GM18867 (cell line): ENCODE measurements around the gene AMD1.
"Not testable (repeated sequence)": the region's sequence is repeated elsewhere in the genome, so short reads cannot be mapped to it uniquely, and the experiment has no call there.

Source experiments
- ATAC-seq: cut with Tn5 transposase; IDR thresholded peaks from one replicate; pipeline ENCODE4 v1.9.1; 2021; ENCODE audit warnings: mild to moderate bottlenecking, moderate library complexity; ENCODE audit not compliant: unreplicated experiment

The AMD1 gene

DNA sequence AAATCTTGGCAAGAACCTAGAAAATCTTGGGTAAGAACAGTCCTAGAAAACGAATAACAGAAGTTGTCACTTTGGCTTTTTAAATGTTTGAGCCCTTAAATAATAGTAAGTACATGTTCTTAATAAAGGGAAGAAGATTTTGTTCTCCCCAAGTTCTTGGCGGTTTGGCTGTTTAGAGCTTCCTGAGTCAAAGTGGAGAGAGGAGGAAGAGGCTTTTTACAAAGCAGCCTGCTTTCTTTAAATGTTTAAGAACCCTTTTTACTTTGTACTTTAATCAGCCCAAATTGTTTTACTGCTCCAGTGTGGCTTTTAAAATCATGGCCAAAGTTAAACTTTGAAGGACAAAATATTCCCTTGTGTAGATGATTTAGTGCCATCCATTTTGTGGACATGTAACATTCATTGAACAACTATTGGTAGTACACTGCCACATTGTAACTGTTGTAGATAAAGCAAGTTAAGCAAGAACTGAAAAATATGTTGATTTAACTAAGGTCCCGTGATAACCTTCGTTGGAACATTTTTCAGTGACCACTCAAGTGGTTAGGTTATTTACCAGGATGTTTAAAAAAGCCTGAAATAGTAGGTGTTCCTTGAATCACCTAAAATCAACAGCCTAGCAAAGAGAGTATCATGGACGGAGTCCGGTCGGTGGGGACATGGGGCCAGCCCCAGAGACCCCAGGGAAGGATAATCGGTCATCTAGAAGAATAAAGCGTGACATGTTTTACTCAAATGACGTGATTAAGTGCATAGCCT, 2.4 kb downstream of the AMD1 start:
- no peak for ATAC-seq

DNA sequence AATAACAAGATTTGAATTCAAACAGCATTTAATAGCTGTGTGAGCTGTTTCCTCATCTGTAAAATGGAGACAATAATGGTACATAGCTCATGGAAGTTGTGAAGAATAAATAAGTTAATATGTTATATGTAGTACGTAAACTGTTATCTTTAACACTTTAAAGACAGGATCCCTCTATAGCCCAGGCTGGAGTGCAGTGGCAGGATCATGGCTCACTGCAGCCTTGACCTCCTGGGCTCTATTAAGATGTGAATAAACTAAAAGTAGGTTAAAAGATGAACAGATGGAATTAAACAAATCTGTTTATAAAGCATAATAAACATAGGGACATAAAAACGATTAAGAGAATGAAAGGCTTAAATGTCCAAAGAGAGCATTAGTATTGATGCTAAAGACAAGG, 3.0 kb downstream of the AMD1 start:
- ATAC-seq: no peak

DNA sequence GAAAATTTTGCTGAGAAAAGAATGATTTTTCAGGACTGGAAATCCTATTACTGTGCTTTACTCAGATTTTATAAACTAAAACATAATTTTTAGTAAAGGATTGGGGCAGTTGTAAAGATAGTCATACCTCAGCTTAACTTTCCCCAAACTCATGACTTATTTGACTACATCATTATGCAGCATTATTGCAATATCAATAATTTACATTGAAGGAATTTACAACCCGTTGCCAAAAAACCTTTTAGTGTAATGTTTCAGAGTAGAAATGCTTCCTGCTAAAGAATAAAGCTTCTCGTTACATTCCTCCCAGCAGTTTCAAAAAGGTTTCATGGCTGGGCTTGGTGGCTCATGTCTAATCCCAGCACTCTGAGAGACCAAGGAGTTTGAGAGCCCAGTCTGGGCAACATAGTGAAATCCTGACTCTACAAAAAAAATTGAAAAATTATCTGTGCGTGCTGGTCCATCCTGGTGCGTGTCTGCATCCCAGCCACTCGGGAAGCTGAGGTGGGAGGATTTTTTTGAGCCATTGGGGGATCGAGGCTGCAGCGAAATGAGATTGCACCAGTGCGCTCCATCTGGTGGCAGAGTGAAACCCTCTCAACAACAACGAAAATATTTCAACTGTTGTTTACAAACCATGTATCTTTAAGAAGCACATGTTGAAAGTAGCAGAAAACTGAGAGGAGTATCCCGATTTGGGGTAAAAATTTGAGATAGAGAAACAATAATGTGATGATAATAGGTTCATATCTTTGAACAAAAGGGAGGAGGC, 4.4 kb downstream of the AMD1 start:
- no peak for ATAC-seq

DNA sequence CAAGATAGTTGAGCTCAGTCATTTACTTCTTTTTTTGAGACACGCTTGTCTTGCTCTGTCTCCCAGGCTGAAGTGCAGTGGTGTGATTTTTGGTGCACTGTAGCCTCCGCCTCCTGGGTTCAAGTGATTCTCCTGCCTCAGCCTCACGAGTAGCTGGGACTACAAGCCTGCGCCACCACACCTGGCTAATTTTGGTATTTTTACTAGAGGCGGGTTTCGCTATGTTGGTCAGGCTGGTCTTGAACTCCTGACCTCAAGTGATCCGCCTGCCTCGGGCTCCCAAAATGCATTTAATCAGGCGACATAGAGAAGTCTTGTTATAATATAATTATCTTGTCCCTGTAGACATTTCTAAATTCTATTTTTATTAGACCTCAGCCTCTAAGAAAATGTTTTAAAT, 6.1 kb downstream of the AMD1 start:
- ATAC-seq: no peak

DNA sequence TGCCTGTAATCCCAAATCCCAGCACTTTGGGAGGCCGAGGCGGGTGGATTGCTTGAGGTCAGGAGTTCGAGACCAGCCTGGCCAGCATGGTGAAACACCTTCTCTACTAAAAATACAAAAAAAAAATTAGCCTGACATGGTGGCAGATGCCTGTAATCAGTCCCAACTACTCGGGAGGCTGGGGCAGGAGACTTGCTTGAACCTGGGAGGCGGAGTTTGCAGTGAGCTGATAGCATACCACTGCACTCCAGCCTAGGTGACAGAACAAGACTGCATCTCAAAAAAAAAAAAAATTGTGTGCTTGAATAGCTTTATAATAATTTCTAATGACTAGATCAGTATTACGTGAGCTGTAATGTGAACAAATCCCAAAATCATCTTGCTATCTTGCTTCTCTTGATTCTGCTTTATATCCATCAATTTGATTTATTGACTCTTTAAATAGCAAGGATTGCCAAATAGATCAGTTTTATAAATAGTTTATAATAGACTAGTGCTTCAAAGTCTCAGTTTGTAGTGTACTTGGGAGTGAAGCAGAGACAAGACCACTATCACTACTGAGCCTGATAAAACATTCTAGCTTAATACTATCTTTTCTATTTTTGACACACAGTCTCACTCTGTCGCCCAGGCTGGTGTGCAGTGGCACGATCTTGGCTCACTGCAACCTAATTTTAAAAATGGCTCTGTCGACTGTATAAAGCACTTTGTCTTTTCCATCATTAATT, 7.1 kb downstream of the AMD1 start:
- ATAC-seq: no peak

DNA sequence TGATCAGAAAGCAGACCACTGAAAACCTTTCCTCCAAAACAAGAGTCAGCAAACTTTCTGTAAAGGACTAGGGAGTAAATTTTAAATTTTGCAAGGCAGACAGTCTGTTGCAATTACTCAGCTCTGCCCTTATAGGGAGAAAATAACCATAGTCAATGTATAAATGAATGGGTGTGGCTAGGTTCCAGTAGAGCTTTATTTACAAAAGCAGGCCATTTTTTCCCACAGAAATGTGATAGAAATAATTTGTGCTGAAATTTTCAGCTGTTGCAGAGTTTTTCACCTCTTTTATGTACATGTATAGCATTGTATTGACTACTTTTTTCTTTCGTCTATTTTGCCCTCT, 7.7 kb downstream of the AMD1 start:
- ATAC-seq: no peak

DNA sequence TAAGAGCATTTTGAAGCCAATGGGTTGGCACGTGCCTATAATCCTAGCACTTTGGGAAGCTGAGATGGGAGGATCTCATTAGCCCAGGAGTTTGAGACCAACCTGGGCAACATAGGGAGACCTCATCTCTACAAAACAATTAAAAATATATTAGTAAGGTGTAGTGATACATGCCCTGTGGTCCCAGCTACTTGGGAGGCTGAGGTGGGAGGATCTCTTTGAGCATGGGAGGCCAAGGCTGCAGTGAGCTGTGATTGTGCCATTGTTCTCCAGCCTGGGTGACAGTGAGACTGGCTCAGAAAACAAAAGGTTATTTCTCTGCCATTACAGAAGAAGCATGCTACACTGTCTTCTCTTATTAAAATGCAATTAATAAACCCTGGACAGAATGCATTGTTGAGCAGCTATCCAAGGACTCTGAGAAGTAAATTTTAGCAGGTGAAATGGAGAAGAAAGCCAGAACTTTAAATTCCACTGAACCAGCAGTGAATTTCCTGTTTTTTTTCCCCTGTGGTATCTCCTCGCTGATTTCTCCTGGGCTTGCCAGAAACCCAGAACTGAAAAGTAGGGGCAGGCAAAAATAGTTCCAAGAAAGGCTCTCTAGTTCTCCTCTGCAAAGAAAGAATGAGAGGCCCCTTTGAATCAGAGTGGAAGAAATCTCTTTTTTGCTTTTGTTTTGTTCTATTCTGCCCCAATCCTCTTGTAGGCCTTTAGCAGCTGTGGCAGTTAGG, 8.4 kb downstream of the AMD1 start:
- ATAC-seq: no peak

DNA sequence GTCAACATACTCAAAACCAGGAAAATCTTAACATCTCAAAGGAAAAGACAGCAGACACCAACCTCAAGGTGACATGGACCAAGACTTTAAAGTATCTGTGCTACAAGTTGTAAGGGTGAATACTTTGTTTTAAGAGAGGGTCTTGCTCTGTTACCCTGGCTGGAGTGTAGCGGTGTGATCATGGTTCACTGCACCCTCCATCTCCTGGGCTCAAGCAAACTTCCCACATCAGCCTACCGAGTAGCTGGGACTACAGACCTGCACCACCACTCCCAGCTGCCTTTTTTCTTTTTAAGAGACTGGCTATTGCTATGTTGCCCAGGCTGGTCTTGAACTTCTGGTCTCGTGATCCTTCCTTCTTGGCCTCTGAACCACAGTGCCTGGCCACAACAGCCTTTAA, 9.7 kb downstream of the AMD1 start:
- ATAC-seq: no peak

DNA sequence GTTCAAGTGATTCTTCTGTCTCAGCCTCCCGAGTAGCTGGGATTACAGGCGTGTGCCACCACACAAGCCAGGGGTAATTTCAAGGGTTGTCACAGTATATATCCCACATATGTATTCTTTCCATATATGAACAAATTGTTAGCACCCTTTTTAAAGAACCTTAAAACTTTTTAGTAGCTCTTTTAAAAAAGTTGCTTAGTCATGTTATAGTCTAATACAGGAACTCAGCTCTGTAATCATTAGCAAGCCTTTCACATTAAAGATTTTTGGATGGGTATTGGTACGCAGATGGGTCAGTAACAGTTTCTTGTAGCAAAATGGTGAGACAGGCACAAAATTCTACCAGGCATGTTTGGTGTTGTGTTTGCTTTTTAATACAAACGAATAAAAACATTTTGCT, 10.9 kb downstream of the AMD1 start:
- ATAC-seq: no peak

DNA sequence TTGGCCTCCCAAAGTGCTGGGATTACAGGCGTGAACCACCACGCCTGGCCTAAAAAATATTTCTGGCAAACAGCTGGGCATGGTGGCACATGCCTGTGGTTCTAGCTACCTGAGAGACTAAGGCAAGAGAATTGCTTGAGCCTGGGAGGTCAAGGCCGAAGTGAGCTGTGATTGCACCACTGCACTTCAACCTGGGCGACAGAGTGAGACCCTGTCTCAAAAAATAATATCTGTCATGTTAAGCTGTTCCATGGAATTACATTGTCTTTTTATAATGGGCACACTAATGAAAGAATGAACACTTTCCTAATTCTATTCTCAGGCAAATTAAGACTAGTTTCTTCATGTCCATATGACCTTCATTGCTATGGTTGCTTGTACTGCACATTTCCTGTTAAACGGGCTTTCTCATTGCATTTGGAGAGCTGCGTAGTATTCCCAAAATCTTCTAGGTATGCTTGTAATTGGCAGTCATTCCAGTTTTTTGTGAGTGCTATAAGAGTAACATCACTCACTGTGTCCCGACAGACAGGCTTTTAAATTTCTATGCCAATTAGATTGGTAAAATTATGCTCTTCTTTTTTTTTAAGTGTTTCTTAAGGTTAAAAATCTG, 12.1 kb downstream of the AMD1 start:
- no peak for ATAC-seq

DNA sequence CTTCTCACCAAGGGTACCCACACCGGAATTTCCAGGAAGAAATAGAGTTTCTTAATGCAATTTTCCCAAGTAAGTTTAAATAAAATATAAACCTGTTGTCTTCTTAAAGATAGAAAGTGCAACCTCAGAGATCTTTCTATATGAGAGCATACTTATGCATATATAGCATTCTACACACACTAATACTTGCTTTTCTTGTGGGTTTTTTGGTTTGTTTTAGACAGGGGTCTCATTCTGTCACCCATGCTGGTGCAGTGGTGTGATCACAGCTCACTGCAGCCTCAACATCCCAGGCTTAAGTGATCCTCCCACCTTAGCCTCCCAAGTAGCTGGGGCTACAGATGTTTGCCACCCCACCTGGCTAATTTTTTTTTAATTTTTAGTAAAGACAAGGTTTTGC, 15.7 kb downstream of the AMD1 start:
- no peak for ATAC-seq

DNA sequence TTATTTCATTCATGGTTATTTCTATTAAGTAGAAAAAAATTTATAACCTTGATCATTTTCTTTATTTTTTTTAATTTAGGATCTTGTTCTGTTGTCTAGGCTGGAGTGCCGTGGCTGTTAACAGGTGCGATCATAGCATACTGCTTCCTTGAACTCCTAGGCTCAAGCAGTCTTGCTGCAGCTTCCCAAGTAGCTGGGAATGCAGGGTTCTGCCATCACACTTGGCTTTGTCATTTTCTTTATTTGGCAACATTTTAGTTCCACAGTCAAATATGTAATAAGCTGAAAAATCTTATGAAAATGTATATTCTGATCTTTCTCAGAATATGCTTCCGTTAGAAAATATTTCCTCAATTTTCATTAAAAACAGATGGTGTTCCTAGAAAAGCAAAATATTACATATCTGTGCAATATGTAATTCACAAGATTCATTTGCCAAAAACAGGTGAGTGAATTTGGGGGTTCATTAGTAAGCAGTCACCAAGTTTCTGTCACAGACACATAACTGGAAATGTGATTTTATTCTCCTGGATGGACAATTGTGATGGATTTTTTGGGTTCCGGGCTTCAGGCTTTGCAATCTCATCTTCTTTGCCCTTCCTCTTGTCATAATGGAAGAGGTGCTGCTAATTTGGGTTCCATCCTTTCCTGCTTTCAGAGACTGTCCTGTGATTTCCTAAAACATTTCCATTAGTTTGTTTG, 21.5 kb downstream of the AMD1 start:
- ATAC-seq: no peak

DNA sequence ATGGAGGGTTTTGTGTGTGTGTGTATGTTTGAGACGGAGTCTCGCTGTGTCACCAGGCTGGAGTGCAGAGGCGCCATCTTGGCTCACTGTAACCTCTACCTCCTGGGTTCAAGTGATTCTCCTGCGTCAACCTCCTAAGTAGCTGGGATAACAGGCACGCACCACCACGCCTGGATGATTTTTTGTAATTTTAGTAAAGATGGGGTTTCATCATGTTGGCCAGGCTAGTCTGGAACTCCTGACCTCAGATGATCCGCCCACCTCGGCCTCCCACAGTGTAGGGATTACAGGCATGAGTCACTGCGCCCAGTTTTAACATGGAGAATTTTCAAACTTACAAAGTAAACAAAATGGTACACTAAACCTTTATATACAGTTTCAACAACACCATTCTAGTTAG, 22.8 kb downstream of the AMD1 start:
- no peak for ATAC-seq

DNA sequence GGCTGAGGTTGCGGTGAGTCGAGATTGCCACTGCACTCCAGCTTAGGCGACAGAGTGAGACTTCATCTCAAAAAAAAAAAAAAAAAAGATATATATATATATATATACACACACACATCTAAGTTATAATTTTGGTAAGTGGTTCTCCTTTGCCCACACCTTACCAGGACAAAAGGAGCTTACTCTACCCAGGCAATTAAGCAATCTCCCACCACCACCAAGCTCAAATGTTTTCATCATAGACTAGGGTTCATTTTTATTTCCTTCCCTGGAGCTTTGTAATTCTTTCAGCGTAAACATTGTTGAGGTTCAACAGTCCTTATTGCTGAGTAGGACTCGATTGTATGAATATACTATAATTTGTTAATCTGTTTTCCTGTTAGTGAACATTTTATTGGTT, 23.5 kb downstream of the AMD1 start:
- no peak for ATAC-seq

DNA sequence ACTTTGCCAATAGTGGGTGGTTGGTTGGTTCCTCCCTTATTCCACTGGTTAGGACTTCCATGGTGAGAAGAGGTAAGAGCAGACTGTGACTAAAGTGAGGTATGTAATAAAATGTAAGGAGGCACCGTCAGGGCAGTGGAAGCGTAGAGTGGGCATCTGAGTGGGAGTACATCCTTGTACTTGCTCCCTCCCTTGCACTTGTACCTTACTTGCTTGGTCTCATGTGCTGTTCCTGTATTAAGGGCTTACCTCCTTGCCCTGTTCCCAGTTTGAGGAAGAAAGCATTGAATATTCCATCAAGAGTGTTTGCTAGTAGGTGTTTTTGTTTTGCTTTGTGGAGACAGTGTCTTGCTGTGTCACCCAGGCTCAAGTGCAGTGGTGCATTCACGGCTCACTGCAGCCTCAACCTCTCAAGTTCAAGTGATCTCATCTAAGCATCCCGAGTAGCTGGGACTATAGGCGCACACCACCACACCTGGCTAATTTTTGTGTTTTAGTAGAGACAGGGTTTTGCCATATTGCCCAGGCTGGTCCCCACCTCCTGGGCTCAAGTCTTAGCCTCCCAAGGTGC, 25.5 kb downstream of the AMD1 start:
- ATAC-seq: no peak

DNA sequence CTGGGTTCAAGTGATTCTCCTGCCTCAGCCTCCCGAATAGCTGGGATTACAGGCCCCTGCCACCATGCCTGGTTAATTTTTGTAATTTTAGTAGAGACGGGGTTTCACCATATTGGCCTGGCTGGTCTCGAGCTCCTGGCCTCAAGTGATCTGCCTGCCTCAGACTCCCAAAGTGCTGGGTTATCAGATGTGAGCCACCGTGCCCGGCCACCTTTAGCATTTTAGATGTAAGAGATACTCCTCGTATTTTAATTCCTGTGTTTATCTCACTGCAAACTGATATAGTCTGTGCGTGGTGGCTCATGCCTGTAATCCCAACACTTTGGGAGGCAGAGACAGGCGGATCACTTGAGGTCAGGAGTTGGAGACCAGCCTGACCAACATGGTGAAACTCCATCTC, 27.0 kb downstream of the AMD1 start:
- not testable (repeated sequence) for ATAC-seq

DNA sequence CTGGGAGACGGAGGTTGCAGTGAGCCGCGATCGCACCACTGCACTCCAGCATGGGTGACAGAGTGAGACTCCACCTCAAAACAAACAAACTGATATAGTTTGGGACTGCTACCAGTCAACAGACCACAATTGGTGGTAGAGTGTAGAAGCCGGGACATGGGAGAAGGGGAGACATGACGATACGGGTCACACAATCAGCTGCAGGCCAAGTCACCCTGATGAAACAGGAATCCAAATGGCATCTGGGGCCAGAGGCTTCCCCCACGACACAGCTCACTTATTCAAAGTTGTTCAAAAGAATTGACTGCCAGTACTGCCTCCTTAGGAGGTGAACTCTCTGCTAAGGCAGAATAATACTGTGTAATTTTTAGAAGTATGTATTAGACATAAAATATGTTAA, 27.5 kb downstream of the AMD1 start:
- no peak for ATAC-seq

DNA sequence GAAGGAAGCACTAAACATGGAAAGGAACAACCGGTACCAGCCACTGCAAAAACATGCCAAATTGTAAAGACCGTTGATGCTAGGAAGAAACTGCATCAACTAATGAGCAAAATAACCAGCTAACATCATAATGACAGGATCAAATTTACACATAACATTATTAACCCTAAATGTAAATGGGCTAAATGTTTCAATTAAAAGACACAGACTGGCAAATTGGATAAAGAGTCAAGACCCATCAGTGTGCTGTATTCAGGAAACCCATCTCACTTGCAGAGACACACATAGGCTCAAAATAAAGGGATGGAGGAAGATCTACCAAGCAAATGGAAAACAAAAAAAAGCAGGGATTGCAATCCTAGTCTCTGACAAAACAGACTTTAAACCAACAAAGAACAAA, 31.7 kb downstream of the AMD1 start:
- ATAC-seq: not testable (repeated sequence)

DNA sequence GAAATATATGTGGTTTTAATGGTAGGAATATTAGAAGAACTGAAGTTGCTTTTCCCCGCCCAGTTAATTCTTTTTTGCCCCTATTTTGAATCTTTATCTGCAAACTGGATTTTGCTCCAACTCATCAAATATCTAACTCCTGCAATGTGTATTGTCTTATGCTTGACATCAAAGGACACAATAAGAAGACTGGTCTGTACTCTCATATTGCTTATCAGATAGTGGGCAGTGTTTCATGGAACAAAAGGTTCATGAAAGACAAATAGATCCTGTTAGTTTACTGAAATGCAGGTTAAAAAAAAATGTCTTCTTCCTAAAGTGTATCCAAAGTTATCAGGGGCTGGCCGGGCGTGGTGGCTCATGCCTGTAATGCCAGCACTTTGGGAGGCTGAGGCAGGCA, 56.2 kb downstream of the AMD1 start:
- no peak for ATAC-seq

DNA sequence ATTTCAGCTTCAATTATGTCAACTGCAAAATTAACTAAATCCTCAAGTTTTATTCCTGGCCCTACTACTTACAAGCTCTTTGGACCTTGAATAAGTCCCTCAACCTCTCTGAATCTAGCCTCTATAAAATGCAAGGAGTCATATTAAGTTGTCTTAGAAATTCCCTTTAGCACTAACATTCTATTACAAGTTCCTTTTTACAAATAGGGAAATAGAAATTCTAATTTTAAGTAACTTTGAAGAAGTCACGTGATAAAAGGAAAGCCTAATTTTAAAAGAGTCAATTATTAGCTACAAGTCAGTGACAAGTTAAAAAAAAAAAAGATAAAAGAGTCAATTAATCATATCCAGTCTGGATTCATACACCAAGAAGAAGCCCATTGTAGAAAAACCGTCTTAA, 59.3 kb downstream of the AMD1 start:
- no peak for ATAC-seq
